ENCODE data around the gene KCNIP2. TPM values are rescaled to one million over a fixed set of nuclear protein-coding genes. Genes with fewer than 3 reads are reported as not detected.

KCNIP2 gene
- total RNA-seq, 1 experiment from 2014 or later = 4.3 TPM

- POLR2A ChIA-PET = no interaction called here
- DNase-seq (ENCODE audit: low read depth, low spot score) (no peak), ATAC-seq (no peak)
- CTCF ChIA-PET = interaction anchor here (1.3 to 2.3 kb wide), 2 partner anchors 47 to 122 kb away, joined by 9 to 12 read pairs; no protein-coding TSS in a partner anchor
- Histone ChIP-seq H3K4me3 (ENCODE audit: low read depth in 2 of 2, low read length in 2 of 2) (no peak overlapping the region), H3K27me3 (ENCODE audit: control insufficient read depth, insufficient read depth, low read length) (no peaks in the 10 kb centered on the region), H3K4me1 (ENCODE audit: control insufficient read depth, insufficient read depth, low read length) (no peaks in the 10 kb centered on the region), H3K9me3 (ENCODE audit: control insufficient read depth, insufficient read depth, low read depth, low read length) (no peaks in the 10 kb centered on the region), H3K27ac (ENCODE audit: low read length) (no peak overlapping the region), H3K36me3 (ENCODE audit: control insufficient read depth, insufficient read depth, low read length) (no peaks in the 10 kb centered on the region)
- in situ Hi-C loops (cut with HindIII; ENCODE audit: low pct_unique_long_range_greater_than_20kb, low sequenced_read_pairs) (no loop called here), intact Hi-C loops (cut with micrococcal nuclease; ENCODE audit: unreplicated experiment) (loop anchor here (2.0 to 5.0 kb wide), 2 partner anchors 47 to 125 kb away; no protein-coding TSS in a partner anchor)
- no peak for TF ChIP-seq CTCF (IDR thresholded peaks at IDR 0.05)
- TF ChIP-seq REST (IDR thresholded peaks at IDR 0.05; ENCODE audit: insufficient read depth in 1 of 2, low read depth in 2 of 2, low read length in 1 of 2) = no peak
- TF ChIP-seq SIN3A (IDR thresholded peaks at IDR 0.05; ENCODE audit: borderline replicate concordance, insufficient read depth, low read depth, low read length) = no peak
- TF ChIP-seq POLR2AphosphoS5 (IDR thresholded peaks at IDR 0.05; ENCODE audit: low read depth, low read length) = no peak
- no peak for TF ChIP-seq TCF7L2 (IDR thresholded peaks at IDR 0.05; ENCODE audit: low read depth, low read length)
- BruUV-seq (replicated peaks) = no TSS peak
Measured at GRCh38 chr10:101887775-101888174, 44.2 kb upstream of the KCNIP2 start.

- no peak overlapping the region for H3K4me3 ChIP-seq (ENCODE audit: low read depth in 2 of 2, low read length in 2 of 2)
- intact Hi-C loops (cut with micrococcal nuclease; ENCODE audit: unreplicated experiment) (loop anchor here (5.0 kb wide), 1 partner anchor 126 kb away; no protein-coding TSS in a partner anchor), in situ Hi-C loops (cut with HindIII; ENCODE audit: low pct_unique_long_range_greater_than_20kb, low sequenced_read_pairs) (no loop called here)
- ChIA-PET CTCF (no interaction called here), POLR2A (no interaction called here)
- no peaks in the 10 kb centered on the region for H3K36me3 ChIP-seq (ENCODE audit: control insufficient read depth, insufficient read depth, low read length)
- BruUV-seq (replicated peaks) = no TSS peak
- no peaks in the 10 kb centered on the region for H3K27me3 ChIP-seq (ENCODE audit: control insufficient read depth, insufficient read depth, low read length)
- no peak overlapping the region for H3K27ac ChIP-seq (ENCODE audit: low read length)
- TF ChIP-seq REST (IDR thresholded peaks at IDR 0.05; ENCODE audit: insufficient read depth in 1 of 2, low read depth in 2 of 2, low read length in 1 of 2) (no peak), CTCF (IDR thresholded peaks at IDR 0.05) (no peak)
- ATAC-seq (no peak), DNase-seq (ENCODE audit: low read depth, low spot score) (no peak)
- no peaks in the 10 kb centered on the region for H3K9me3 ChIP-seq (ENCODE audit: control insufficient read depth, insufficient read depth, low read depth, low read length)
- no peaks in the 10 kb centered on the region for H3K4me1 ChIP-seq (ENCODE audit: control insufficient read depth, insufficient read depth, low read length)
Measured at GRCh38 chr10:101886521-101887312, 43.1 kb upstream of the KCNIP2 start.

All from Panc1 (cell line).